Measurements from ENCODE around the gene GPX7. TPM values are rescaled to one million over a fixed set of nuclear protein-coding genes. Genes with fewer than 3 reads are reported as not detected.

Gene GPX7
- total RNA-seq, 1 experiment from 2014 or later: not detected

DNA sequence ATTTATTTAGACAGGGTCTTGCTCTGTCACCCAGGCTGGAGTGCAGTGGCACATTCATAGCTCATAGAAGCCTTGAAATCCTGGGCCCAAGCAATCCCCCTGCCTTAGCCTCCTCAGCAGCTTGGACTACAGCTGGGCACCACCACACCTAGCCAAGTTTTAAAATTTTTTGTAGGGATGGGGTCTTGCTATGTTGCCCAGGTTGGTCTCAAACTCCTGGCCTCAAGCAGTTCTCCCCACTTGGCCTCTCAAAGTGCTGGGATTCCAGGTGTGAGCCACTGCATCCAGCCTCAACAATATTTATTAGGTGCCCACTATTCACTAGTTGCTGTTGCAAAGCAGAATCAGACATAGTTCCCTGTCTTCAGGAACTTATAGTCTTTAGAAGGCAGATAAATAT, 14.1 kb upstream of the GPX7 start:
- no TSS peak for BruUV-seq (replicated peaks)
- no peaks in the 10 kb centered on the region for H3K9me3 ChIP-seq (ENCODE audit: low read length)
- no peak overlapping the region for H3K4me2 ChIP-seq (ENCODE audit: low read length)
- no peaks in the 10 kb centered on the region for H3K4me1 ChIP-seq (ENCODE audit: insufficient read depth, low read length)
- DNase-seq: no peak
- CTCF ChIA-PET: no interaction called here
- no peak overlapping the region for H3K27ac ChIP-seq (ENCODE audit: low read length)
- no peak for TF ChIP-seq EZH2phosphoT487 (IDR thresholded peaks at IDR 0.05; ENCODE audit: borderline replicate concordance, low read length)
- TF ChIP-seq EZH2 (IDR thresholded peaks at IDR 0.05; ENCODE audit: low read length, unreplicated experiment): no peak
- TF ChIP-seq, protein P1, sequence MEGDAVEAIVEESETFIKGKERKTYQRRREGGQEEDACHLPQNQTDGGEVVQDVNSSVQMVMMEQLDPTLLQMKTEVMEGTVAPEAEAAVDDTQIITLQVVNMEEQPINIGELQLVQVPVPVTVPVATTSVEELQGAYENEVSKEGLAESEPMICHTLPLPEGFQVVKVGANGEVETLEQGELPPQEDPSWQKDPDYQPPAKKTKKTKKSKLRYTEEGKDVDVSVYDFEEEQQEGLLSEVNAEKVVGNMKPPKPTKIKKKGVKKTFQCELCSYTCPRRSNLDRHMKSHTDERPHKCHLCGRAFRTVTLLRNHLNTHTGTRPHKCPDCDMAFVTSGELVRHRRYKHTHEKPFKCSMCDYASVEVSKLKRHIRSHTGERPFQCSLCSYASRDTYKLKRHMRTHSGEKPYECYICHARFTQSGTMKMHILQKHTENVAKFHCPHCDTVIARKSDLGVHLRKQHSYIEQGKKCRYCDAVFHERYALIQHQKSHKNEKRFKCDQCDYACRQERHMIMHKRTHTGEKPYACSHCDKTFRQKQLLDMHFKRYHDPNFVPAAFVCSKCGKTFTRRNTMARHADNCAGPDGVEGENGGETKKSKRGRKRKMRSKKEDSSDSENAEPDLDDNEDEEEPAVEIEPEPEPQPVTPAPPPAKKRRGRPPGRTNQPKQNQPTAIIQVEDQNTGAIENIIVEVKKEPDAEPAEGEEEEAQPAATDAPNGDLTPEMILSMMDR (conservative IDR thresholded peaks at IDR 0.05; ENCODE audit: low read depth, low read length): no peak
- H3K4me3 ChIP-seq (ENCODE audit: low read length): no peak overlapping the region
- no peaks in the 10 kb centered on the region for H3K79me2 ChIP-seq (ENCODE audit: low read length)
- H3K9me2 ChIP-seq (replicated peaks; ENCODE audit: low read length): no peaks in the 10 kb centered on the region
- H2AFZ ChIP-seq (ENCODE audit: low read length): no peak overlapping the region
- no peak for ATAC-seq
- H3F3A ChIP-seq (ENCODE audit: low read length, unreplicated experiment): no peaks in the 10 kb centered on the region
- H3K9ac ChIP-seq (ENCODE audit: low read length): no peak overlapping the region
- intact Hi-C loops (cut with micrococcal nuclease): no loop called here
- H3K36me3 ChIP-seq (ENCODE audit: low read depth, low read length): no peaks in the 10 kb centered on the region
- POLR2A ChIA-PET (ENCODE audit: unreplicated experiment): no interaction called here
- H4K20me1 ChIP-seq (ENCODE audit: low read length): no peaks in the 10 kb centered on the region
- no peaks in the 10 kb centered on the region for H3K27me3 ChIP-seq (ENCODE audit: low read length)

DNA sequence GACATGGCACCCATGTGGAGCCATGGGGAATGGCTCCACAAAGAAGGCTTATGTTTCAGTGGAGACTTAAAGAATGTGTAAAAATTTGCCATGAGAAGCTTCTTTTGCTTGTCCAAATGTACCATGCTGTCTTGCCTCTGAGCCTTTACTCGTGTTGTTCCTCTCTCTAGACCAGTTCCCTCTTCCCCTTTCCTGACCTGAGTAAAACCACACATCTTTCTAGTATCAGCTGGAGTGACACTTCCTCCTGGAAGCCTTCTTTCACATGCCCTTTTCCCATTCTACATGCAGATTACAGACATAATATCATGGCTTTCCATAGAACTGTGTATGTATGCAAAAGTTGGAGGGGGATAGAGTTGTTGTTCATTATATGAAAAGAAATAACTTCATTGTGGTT, 13.6 kb upstream of the GPX7 start:
- intact Hi-C loops (cut with micrococcal nuclease): no loop called here
- Histone ChIP-seq H4K20me1 (ENCODE audit: low read length) (no peaks in the 10 kb centered on the region), H3K9ac (ENCODE audit: low read length) (no peak overlapping the region), H3K36me3 (ENCODE audit: low read depth, low read length) (no peaks in the 10 kb centered on the region), H3K4me2 (ENCODE audit: low read length) (no peak overlapping the region), H3K27me3 (ENCODE audit: low read length) (no peaks in the 10 kb centered on the region), H3K4me3 (ENCODE audit: low read length) (no peak overlapping the region), H3K4me1 (ENCODE audit: insufficient read depth, low read length) (no peaks in the 10 kb centered on the region), H3K79me2 (ENCODE audit: low read length) (no peaks in the 10 kb centered on the region), H3K9me2 (replicated peaks; ENCODE audit: low read length) (no peaks in the 10 kb centered on the region), H3F3A (ENCODE audit: low read length, unreplicated experiment) (no peaks in the 10 kb centered on the region), H3K27ac (ENCODE audit: low read length) (no peak overlapping the region), H2AFZ (ENCODE audit: low read length) (no peak overlapping the region), H3K9me3 (ENCODE audit: low read length) (no peaks in the 10 kb centered on the region)
- ChIA-PET CTCF (no interaction called here), POLR2A (ENCODE audit: unreplicated experiment) (no interaction called here)
- BruUV-seq (replicated peaks): no TSS peak
- ATAC-seq (no peak), DNase-seq (no peak)
- TF ChIP-seq EZH2 (IDR thresholded peaks at IDR 0.05; ENCODE audit: low read length, unreplicated experiment): no peak
- TF ChIP-seq, protein P1 (conservative IDR thresholded peaks at IDR 0.05; ENCODE audit: low read depth, low read length): no peak
- TF ChIP-seq EZH2phosphoT487 (IDR thresholded peaks at IDR 0.05; ENCODE audit: borderline replicate concordance, low read length): no peak

DNA sequence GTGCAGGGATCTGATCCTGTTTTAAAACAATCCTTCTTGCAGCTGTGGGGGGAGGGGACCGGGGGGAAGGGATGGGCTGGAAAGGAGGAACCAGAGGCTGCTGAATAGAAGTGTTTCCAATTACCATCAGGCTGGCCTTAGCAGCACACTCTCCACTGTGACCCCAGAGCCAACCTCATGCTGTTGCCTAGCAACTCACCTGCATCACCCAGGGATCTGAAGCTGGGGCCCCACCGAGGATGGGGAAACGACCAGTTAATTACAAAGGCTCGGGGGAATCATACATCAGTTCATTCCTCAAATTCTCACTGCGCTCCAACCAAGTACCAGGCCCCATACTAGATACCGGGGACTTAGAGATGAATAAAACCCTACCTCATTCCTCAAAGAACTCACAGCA, 11.9 kb upstream of the GPX7 start:
- ATAC-seq: no peak
- BruUV-seq (replicated peaks): no TSS peak
- no peak overlapping the region for H3K4me2 ChIP-seq (ENCODE audit: low read length)
- H2AFZ ChIP-seq (ENCODE audit: low read length): no peak overlapping the region
- no peak overlapping the region for H3K27ac ChIP-seq (ENCODE audit: low read length)
- no peaks in the 10 kb centered on the region for H3K9me3 ChIP-seq (ENCODE audit: low read length)
- no peaks in the 10 kb centered on the region for H3F3A ChIP-seq (ENCODE audit: low read length, unreplicated experiment)
- no peaks in the 10 kb centered on the region for H4K20me1 ChIP-seq (ENCODE audit: low read length)
- DNase-seq: no peak
- H3K79me2 ChIP-seq (ENCODE audit: low read length): no peaks in the 10 kb centered on the region
- TF ChIP-seq, protein P1 (conservative IDR thresholded peaks at IDR 0.05; ENCODE audit: low read depth, low read length): no peak
- TF ChIP-seq EZH2 (IDR thresholded peaks at IDR 0.05; ENCODE audit: low read length, unreplicated experiment): no peak
- TF ChIP-seq EZH2phosphoT487 (IDR thresholded peaks at IDR 0.05; ENCODE audit: borderline replicate concordance, low read length): no peak
- no peak overlapping the region for H3K4me3 ChIP-seq (ENCODE audit: low read length)
- intact Hi-C loops (cut with micrococcal nuclease): no loop called here
- H3K36me3 ChIP-seq (ENCODE audit: low read depth, low read length): no peaks in the 10 kb centered on the region
- no peaks in the 10 kb centered on the region for H3K4me1 ChIP-seq (ENCODE audit: insufficient read depth, low read length)
- H3K27me3 ChIP-seq (ENCODE audit: low read length): no peaks in the 10 kb centered on the region
- no peaks in the 10 kb centered on the region for H3K9me2 ChIP-seq (replicated peaks; ENCODE audit: low read length)
- ChIA-PET POLR2A (ENCODE audit: unreplicated experiment) (no interaction called here), CTCF (no interaction called here)
- H3K9ac ChIP-seq (ENCODE audit: low read length): no peak overlapping the region
